DMS 273 treated with DMSO at 0.1 percent for 48 hours (cell line): Measurements from ENCODE around the gene IER3.

Experiments used
- DNase-seq: peaks from one replicate; lab custom pipeline; 2025; lab: John Stamatoyannopoulos, UW

IER3 gene, protein sequence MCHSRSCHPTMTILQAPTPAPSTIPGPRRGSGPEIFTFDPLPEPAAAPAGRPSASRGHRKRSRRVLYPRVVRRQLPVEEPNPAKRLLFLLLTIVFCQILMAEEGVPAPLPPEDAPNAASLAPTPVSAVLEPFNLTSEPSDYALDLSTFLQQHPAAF

DNA sequence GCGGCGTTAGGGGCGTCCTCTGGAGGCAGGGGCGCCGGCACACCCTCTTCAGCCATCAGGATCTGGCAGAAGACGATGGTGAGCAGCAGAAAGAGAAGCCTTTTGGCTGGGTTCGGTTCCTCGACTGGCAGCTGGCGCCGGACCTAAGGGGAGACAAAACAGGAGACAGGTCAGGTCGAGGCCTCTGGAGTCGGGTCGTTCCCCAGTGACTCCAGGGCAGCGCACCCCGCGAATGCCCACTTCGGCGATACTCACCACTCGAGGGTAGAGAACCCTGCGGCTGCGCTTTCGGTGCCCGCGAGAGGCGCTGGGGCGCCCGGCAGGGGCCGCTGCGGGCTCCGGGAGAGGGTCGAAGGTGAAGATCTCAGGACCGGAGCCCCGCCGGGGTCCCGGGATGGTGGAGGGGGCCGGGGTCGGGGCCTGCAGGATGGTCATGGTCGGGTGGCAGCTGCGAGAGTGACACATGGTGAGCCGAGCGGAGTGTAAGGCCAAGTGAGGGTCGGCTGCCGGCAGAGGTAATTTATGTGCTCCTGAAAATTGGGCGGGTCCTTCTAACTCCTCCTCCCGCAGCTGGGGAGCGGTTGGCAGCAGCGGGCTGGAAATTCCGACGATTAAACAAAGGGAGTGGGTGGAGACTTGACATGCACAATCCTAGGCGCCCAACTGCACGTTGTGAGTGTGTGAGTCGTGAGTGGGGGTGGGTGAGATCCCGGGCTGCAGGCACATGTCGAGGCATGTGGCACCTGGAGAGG lies at the start of gene IER3:
Gene IER3, minus strand, starts transcription at position 494 of the 752 bp plus-strand sequence. Its CDS starts 29 bp downstream, at position 465.
- peak; percentile 54 for DNase-seq

DNA sequence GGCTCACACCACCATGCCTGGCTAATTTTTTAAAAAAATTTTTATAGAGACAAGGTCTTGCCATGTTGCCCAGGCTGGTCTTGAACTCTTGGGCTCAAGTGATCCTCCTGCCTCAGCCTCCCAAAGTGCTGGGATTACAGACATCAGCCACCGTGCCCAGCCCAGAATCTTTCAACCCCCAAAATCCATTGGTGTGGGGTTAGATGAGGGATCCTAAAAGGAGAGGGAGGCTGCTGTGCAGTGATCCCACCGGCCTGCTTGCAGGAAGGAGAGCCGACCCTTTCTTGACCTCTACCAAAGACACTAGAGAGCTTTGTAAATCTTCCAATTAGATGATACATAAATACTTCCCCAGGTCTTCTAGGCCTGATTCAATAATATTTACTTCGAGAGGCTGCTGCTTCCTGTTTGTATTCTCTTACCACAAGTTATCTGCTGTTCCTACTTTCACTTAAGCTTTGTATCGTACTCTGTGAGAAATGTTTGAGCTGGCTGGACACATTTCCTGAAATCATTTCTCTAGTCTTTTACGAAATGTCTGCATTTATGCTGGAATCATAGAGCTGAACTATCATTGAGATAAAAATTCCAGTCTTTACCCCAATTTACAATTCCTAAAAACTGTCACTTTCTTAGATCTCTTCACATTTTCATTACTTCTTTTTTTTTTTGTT lies 49.3 kb upstream of the IER3 start:
- no peak for DNase-seq

DNA sequence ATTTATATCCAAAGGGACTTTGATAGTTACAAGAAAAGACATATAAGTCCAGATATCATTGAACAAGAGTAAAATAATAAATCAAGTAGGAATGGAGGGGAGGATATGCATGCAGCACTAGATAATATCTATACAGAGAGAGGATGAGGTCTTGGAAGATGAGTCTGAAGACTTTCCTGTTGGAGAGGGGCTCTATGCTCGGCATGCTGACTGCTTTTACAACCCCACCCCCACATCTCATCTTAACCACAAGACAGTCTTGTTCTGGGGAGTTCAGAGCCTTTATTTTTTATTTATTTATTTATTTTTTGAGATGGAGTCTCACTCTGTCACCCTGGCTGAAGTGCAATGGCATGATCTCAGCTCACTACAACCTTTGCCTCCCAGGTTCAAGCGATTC lies 48.4 kb upstream of the IER3 start:
- no peak for DNase-seq

DNA sequence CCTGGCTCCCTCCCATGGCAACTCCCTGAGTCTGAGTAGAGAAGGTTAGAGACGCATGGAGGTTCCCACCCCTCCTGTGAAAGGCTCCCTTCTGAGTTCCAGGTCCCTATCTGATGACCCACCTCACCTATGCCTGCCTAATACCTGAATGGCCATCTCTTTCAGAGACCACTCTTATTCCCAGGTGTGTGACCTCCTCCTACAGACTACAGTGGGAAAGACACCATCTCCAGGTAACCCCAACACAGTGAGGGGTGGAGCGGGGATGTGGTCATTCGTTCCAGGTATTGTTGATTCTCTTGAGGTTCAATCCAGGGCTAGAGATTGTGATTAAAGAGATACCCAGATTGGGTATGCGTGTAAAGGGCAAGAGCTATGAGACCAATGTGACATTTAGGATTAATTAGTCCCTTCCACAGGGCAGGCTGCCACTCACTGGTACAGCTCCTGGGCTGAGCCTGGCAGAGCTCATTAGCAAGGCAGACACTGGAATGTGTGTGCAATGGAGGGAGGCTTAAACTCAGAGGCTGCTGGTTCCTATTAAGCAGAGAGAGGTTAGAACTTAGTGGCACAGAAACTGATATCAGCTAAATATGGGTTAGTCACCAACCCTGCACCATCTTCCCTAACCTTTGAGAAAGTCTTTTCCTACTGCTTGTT lies 46.5 kb upstream of the IER3 start:
- no peak for DNase-seq

DNA sequence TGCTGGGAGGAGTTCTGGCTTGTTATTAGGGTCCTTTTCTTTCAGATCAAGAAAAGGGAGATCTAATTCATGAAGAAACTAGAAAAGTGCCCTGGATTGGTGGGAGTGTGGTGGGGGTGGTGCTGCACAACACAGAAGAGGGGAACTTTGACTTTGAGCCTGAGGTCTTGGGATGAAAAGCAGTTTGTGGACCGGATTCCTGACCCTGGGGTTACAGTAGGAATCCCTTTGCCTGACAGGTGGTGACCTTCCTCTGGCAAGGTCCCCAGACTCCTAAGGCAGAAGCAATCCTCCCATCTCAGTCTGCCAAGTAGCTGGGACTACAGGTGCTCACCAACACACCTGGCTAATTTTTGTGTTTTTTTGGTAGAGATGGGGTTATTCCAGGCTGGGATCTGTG lies 45.3 kb upstream of the IER3 start:
- no peak for DNase-seq

DNA sequence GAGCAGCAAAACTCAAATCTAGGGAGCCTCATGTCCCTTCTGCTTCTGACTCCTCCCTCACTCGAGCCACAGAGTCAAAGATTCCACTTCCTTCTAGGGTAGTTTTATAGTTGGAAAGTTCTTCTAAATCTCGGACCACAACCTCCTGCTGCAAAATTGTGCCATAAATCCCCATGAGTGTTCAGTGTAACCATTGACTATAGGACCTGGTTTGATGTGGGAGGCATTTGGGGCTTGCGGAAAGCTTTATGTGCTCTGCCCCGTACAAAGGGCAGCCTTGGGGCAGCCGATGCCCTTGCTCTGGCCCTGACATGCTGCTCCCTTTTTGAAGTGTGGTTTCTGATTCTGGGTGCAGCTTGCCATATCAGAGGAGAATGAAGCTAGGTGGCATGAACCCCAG lies 43.6 kb upstream of the IER3 start:
- no peak for DNase-seq

DNA sequence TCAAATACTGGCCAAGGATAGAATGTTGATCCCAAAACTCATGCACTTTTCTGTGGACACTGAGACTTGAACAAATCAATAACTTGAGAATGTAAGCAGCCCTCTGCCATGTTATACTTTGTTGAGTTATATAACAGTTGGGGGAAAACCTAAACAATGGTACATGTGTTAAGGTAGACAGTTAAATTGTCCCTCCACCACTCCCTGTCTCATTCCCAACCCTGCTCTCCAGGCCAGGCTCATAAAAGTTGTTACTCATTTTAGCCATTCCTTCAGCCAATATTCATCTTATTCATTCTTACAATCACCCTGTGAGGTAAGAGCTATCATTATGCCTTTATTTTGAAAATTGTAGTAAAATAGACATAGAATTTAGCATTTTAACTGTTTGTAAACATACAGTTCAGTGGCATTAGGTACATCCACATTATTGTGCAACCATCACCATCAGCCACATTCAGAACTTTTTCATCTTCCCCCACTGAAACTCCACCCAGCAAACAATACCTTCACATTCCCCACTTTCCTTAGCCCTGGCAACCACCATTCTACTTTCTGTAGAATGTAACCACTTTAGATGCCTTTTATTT lies 38.2 kb upstream of the IER3 start:
- DNase-seq = no peak

DNA sequence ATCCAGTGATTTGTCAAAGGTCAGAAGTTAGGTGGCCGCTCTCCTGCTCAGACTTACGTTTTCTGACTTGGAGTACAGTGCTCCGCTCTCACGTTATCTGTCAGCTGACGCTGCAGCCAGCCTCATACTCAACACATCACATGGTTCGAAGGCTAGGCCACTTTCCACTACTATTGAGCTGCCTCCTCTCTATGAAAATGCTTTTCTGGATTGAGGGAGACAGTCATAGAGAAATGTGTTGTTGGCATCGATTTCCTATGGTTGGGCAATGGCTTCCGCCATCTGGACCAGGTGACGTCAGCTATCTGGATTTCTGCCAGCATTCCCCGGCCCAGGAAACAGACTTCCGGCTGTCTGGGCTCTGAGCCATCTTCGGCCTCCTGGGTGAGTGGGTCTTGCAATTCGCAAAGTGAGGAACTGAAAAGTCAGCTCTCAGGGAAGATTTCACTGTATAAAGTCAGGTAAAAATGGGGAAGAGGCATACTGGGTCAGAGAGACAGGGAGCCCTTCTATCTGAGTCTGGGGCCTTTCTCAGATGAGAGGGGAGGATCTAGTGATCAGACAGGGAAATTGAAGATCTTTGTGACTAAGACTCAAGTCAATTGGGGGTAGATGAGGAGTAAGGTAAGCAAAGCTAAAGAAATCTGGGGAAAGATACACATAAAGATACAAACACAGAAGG lies 37.5 kb upstream of the IER3 start:
- DNase-seq = peak; percentile 75

DNA sequence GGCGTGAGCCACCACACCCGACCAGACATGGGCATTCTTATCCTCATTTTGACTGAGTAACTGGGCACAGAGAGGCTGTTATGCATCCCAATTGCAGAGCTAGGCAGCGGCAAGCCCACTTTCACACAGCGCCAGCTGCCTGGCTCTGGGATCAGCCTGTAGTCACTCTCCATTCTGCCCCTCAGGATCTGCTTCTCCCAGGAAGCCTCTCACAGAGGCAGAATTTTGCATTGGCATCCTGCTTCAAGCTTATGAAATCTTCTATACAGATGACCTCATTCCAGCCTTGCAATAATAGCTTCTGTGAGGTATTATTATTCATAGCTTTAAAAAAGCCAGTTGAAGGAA lies 37.0 kb upstream of the IER3 start:
- no peak for DNase-seq

DNA sequence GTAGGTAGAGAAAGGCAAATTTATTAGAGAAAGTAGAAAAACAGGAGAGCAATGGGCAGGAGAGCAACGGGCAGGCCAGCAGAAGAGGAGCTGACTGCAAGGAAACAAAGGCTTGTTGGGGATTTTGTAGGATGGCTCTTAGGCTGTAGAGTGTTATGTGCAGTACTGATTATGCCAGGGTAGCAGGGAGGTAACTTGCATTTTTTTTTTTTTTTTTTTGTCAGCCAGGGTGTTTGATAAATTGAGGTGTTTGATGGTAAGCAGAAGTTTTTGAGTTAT lies 36.2 kb upstream of the IER3 start:
- no peak for DNase-seq

DNA sequence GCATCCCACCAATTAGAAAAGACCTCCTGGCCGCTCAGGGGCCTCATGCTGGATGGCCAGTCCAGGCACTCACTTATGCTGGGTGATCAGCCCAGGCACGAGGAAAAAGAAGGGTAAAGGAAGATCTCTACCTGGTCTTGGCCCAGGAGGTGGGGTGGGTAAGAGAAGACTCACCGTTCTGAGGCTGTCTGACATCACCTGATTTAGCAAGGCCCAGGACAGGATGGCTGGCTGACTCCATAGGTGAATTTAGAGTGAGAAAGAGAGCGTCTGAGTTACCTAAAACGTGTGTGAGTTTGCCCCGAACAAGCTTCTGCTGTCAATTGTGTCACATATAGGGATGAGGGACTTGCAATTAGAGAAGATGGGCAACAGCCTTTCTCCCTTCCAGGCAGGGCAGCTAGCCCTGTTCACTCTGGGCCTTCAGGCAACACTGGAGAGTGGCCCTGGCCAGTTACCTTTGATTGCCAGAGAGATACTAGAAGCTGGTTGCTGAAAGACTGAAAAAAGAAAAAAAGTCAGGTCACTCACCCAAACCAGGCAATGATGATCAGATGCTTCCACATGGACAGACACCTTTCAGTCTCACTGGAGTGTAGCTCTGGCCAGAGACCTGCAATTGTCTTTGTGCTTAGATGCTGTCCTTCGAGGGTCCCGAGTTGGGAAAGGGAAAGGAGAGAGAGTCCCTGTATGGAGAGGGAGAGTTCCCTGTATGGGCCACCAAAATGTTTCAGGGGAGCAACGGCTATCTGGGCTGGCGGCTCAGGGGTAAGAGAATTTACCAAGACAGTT lies 35.7 kb upstream of the IER3 start:
- no peak for DNase-seq

DNA sequence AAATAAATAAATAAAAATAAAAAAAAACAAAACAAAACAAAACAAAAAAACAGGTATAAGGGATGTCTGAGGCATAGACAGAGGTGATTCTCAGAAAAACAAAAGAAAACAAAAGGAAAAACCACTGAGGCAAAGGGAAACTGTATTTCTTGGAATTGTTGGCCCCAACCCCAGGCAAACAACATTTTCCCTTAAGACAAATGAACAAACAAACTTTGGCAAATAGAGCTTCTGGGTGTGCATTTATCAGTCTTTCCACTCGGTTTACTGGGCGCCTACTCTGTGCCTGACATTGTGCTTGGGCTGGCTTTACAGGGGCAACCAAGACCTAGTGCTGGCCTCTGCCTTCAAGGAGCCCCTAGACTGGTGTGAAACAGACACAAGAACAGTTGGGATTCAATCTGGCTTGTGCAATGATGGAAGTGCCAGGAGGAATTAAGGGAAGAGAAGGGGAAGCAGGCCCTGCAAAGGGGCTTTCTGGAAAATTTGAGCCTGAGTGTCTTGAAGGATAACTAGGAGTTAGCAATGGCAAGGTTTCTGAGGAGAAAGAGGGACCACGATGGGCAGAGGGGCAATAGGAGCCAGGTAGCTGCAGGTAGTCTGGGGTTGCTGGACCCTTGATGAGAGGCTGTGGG lies 33.8 kb upstream of the IER3 start:
- DNase-seq = no peak

DNA sequence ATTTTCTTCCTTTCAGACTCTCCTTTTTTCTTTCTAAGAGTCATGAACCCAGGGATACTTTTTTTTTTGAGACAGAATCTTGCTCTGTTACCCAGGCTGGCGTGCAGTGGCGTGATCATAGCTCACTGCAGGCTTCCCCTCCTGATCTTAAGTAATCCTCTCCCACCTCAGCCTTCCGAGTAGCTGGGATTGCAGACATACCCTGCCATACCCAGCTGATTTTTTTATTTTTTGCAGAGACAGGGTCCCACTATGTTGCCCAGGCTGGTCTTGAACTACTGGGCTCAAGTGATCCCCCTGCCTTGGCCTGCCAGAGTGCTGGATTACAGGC lies 32.8 kb upstream of the IER3 start:
- no peak for DNase-seq

DNA sequence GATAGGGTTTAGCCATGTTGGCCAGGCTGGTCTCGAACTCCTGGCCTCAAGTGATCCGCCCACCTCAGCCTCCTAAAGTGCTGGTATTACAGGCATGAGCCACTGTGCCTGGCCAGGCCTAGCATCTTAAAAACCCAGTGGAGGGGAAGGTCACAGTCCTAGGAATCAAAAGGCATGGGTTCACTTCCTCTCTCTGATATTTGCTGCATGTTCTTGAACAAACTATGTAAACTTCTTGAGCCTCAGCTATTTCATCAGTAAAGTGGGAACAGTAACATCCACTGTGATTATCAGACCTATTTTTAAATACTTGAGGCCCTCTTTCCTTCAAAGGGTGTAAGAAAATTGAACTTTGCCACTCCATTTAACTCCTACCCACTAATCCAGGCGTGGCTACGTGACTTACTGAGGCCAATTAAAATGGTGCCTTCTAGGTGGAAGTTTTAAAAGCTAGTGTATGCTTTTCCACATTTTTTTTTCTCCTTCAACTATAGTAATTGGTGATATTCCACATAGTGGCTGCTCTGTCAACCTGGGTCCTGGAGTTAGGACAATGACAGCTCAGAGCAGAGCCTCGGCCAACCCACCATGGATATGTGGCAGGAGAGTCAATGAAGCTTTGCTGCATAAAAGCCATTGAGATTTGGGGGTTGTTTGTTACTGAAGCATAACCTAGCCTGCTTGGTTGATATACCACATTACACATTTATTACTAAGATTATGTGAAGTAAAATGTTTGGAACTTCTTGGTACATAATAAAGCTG lies 32.2 kb upstream of the IER3 start:
- no peak for DNase-seq

DNA sequence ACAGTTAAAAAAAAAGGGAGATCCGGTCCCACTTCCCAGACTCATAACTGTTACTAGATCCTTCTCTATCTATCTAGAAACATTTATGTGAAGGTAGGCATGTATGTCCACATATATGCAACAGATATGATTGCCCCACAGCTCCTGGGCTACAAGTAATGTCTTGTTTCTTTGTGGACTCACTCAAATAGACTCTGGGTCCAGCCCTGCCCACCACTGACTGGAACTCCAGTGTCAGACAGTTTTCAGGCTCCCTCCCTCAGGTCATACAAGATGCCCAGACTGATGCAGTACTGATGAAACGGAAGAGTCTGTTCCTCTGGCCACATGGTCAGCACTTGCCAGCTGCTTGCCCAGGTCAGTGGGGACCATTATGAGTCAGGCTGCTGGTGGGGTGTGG lies 30.8 kb upstream of the IER3 start:
- DNase-seq = no peak

DNA sequence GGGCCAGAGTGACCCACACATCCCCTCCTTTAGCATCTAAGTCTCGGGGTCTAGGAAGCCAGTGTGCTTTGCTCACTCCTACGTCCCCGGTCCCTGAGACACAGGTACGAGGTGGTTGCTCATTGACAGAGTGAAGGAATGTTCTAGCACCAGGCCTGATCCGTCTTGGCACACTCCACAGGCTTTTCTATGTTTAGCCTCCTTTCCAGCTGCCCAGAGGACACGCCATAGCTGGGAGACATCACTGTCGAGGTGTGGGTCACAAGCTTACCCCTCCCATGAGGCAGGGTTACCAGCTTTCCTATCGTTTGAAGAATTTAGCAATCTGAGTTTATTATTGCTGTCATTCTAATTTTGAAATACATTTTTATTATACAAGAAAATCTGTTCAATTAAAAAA lies 30.4 kb upstream of the IER3 start:
- DNase-seq = no peak

DNA sequence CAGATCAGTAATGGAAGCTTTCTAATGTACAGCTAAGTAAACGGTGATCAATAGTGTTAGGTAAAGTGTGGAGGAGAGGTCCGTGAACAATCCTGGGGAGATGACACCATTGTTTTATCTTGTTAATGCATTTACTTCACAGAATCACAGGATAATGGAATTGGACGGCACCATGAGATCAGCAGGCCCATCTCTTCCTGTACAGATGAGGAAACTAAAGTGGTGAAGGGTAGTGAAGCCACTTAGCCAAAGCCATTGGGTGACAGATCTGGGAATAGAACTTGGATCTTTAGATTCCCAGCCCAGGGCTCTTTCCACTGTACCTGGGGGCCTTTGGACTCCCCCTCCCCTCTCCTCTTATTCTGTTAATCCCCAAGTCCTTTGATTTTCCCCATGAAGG lies 26.2 kb upstream of the IER3 start:
- no peak for DNase-seq

DNA sequence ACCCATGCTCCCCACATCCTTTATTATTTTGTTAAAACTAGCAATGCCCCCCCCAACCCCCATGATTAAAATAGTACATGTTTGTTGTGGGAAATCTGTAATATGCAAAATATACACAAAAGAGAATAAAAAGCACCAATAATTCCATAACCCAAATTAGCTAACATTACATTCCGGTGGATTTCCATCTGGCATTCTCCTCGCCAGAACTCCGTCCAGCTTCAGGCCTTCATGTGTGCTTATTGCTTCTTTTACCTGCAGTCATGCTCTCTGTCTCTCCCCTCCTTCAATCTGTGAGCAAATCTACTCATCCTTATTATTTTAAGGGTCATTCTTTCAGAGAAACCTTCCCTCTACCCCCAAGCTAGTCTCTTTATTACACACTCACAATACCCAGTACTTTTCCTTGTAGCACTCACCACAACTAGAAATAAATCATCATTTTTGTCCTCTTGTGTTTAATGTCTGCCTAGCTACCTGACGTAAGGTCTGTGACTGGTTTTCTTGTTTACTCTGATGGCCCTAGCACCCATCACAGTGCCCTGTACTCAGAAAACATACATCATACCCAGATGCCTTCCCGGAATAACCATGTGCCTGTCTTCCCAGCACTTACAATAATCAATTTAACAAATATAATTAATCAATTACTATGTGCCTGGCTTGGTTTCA lies 25.6 kb upstream of the IER3 start:
- DNase-seq = no peak

DNA sequence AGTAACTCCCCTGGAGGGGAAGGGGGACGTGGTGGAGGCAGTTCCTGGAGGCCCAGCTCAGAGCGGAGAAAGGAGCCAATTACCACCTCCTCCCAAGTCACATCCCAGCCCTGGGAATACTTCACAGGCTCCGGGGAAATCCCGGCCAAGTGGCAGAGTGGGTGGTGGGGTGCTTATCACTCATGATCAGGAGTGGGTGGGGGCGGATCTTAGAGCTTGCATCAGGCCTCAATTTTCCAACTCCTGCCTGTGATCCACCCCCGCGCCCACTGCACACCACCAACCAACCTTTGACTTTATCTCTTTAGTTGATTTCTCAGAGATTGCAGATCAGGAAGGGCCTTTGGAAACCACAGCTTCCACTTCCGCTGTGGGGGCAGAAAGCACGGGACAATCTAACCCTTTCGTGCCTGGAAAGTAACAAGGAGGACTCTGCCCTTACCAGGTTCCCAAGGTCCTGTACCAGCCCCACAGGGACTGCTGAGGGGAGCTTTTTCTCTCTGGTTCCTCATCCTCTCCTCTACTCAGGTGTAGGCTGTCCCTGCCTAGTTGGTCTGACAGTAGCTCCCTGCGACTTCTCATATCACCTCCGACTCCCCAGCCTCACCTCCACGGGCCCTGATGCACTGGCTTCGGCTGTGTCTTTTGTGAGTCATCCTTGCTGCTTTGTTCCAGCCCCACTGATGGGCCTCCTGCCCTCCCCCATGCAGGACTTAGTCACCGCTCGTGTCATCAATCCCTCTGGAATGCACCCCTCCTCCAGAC lies 24.9 kb upstream of the IER3 start:
- no peak for DNase-seq
